Endodermal cell (in vitro differentiated cells): ENCODE data around the gene MYH6. TPM values are rescaled to one million over a fixed set of nuclear protein-coding genes. Genes with fewer than 3 reads are reported as not detected.

Experiments used
- DNase-seq: peaks from one replicate; pipeline ENCODE4 v3.0.0-alpha.2; 2017
- H3K27ac ChIP-seq: 2 replicates; pipeline ENCODE4 v1.5.1; 2013; ENCODE audit warnings: mild to moderate bottlenecking, low read depth, low read length, moderate library complexity
- H3K27me3 ChIP-seq: 2 replicates; pipeline ENCODE4 v1.6.1; 2013; ENCODE audit warnings: mild to moderate bottlenecking, low read length, moderate library complexity; ENCODE audit not compliant: insufficient read depth, control insufficient read depth, poor library complexity, severe bottlenecking
- H3K36me3 ChIP-seq: 2 replicates; pipeline ENCODE4 v1.7.0; 2013; ENCODE audit warnings: mild to moderate bottlenecking, low read length, moderate library complexity; ENCODE audit not compliant: control insufficient read depth, insufficient read depth
- H3K4me1 ChIP-seq: one replicate; pipeline ENCODE4 v1.7.0; 2013; ENCODE audit warnings: low read length; ENCODE audit not compliant: control insufficient read depth, insufficient read depth
- H3K4me3 ChIP-seq: 2 replicates; pipeline ENCODE4 v1.5.1; 2013; ENCODE audit warnings: mild to moderate bottlenecking, low read length, moderate library complexity
- H3K9ac ChIP-seq: 2 replicates; pipeline ENCODE4 v1.6.1; 2013; ENCODE audit warnings: mild to moderate bottlenecking, low read length, moderate library complexity; ENCODE audit not compliant: poor library complexity, severe bottlenecking; ENCODE audit errors: extremely low read depth
- H3K9me3 ChIP-seq: 2 replicates; pipeline ENCODE4 v1.6.1; 2013; ENCODE audit warnings: mild to moderate bottlenecking, low read length, moderate library complexity; ENCODE audit not compliant: control insufficient read depth
- H3K27ac Mint-ChIP-seq: 2 replicates; pipeline ENCODE4 v1.8.0; 2020; ENCODE audit warnings: mixed read lengths
- H3K27me3 Mint-ChIP-seq: 2 replicates; pipeline ENCODE4 v1.8.0; 2021; ENCODE audit warnings: mild to moderate bottlenecking, mixed read lengths; ENCODE audit not compliant: insufficient read depth
- H3K36me3 Mint-ChIP-seq: 2 replicates; pipeline ENCODE4 v1.8.0; 2020; ENCODE audit warnings: low read depth, mixed read lengths
- H3K4me1 Mint-ChIP-seq: 2 replicates; pipeline ENCODE4 v1.8.0; 2020; ENCODE audit warnings: mixed read lengths
- H3K4me3 Mint-ChIP-seq: 2 replicates; pipeline ENCODE4 v1.8.0; 2020; ENCODE audit warnings: mild to moderate bottlenecking, moderate library complexity, mixed read lengths
- H3K9me3 Mint-ChIP-seq: 2 replicates; pipeline ENCODE4 v1.8.0; 2020; ENCODE audit warnings: mild to moderate bottlenecking, mixed read lengths
- CTCF ChIP-seq: fragments of 200-600 bp; sonication (generic); conservative IDR thresholded peaks from 2 replicates; pipeline ENCODE4 v1.5.0; 2021; ENCODE audit warnings: antibody characterized with exemption, mild to moderate bottlenecking
- WGBS, 2 experiments: methylation state at CpG; one replicate each; pipeline versions ENCODE4 v1.1.5 to v1.1.7; 2013; ENCODE audit warnings: missing lambda C conversion rate in 2 of 2, mixed read lengths in 1 of 2; ENCODE audit not compliant: insufficient coverage in 1 of 2, insufficient read length in 1 of 2; 5-methylcytosine and 5-hydroxymethylcytosine counted together
- total RNA-seq, 2 donors: library from RNA; stranded (reverse); fragmentation: NEBNext Ultra II Directional in 1 of 2; extraction: Animal tissue kit (Norgen Biotek cat#: 25700) in 1 of 2; gene quantifications; 2 replicates in 1 of 2; 3 replicates in 1 of 2; pipeline ENCODE4 v1.2.1, GENCODE V29; 2021

The MYH6 gene
- total RNA-seq, 2 donors from 2014 or later = not detected

GRCh38 chr14:23381871-23382270 lies 26.2 kb downstream of the MYH6 start:
- H3K9me3 Mint-ChIP-seq = no peaks in the 10 kb centered on the region

GRCh38 chr14:23380976-23381375 lies 27.1 kb downstream of the MYH6 start:
- 83 to 87% methylated on average over 2 to 4 of the region's 4 CpGs for WGBS, 2 experiments
- Mint-ChIP-seq H3K27ac (no peak overlapping the region), H3K27me3 (peaks cover 48% of the 10 kb centered on the region), H3K4me1 (no peaks in the 10 kb centered on the region), H3K9me3 (no peaks in the 10 kb centered on the region), H3K36me3 (no peaks in the 10 kb centered on the region), H3K4me3 (no peak overlapping the region)
- Histone ChIP-seq H3K4me1 (no peaks in the 10 kb centered on the region), H3K4me3 (no peak overlapping the region), H3K27ac (no peak overlapping the region), H3K27me3 (no peaks in the 10 kb centered on the region), H3K36me3 (no peaks in the 10 kb centered on the region), H3K9ac (no peak overlapping the region), H3K9me3 (no peaks in the 10 kb centered on the region)
- TF ChIP-seq CTCF = no peak
- no peak for DNase-seq

More at GRCh38 chr14:23381871-23382270, 26.2 kb downstream of the MYH6 start:
- no peaks in the 10 kb centered on the region for H3K27me3 ChIP-seq
- no peaks in the 10 kb centered on the region for H3K36me3 ChIP-seq
- DNase-seq = no peak
- H3K27me3 Mint-ChIP-seq = peaks cover 47% of the 10 kb centered on the region
- H3K4me1 ChIP-seq = no peaks in the 10 kb centered on the region
- H3K9me3 ChIP-seq = no peaks in the 10 kb centered on the region
- no peak overlapping the region for H3K27ac ChIP-seq
- H3K4me1 Mint-ChIP-seq = no peaks in the 10 kb centered on the region
- no peaks in the 10 kb centered on the region for H3K36me3 Mint-ChIP-seq
- 80% methylated on average over 3 of the region's 3 CpGs; no CpG with 5 or more reads in 1 of the 2 experiments for WGBS, 2 experiments
- H3K9ac ChIP-seq = no peak overlapping the region
- no peak overlapping the region for H3K4me3 ChIP-seq
- TF ChIP-seq CTCF = no peak
- no peak overlapping the region for H3K4me3 Mint-ChIP-seq
- no peak overlapping the region for H3K27ac Mint-ChIP-seq

GRCh38 chr14:23380197-23380914 lies 27.7 kb downstream of the MYH6 start:
- Histone ChIP-seq H3K27me3 (no peaks in the 10 kb centered on the region), H3K4me3 (no peak overlapping the region), H3K4me1 (no peaks in the 10 kb centered on the region), H3K9ac (no peak overlapping the region), H3K27ac (no peak overlapping the region), H3K9me3 (no peaks in the 10 kb centered on the region), H3K36me3 (no peaks in the 10 kb centered on the region)
- no peaks in the 10 kb centered on the region for H3K4me1 Mint-ChIP-seq
- WGBS, 2 experiments = 88% methylated on average over 14 to 16 of the region's 16 CpGs
- TF ChIP-seq CTCF = peak; percentile 8
- no peak for DNase-seq
- H3K27ac Mint-ChIP-seq = no peak overlapping the region
- no peak overlapping the region for H3K4me3 Mint-ChIP-seq
- no peaks in the 10 kb centered on the region for H3K9me3 Mint-ChIP-seq
- H3K27me3 Mint-ChIP-seq = peaks cover 49% of the 10 kb centered on the region
- H3K36me3 Mint-ChIP-seq = no peaks in the 10 kb centered on the region
